Fibroblast of lung (primary cell): ENCODE measurements around the gene PFN3.

Experiments used
- EZH2 ChIP-seq: IDR thresholded peaks from 2 replicates; pipeline ENCODE4 v1.5.1; 2012; ENCODE audit warnings: low read length, control low read depth, mild to moderate bottlenecking; ENCODE audit errors: missing control alignments
- TF ChIP-seq, protein P1 (sequence below), 2 donors: IDR thresholded peaks in 1 of 2; conservative IDR thresholded peaks in 1 of 2; 1 replicate in 1 of 2; 2 replicates in 1 of 2; pipeline ENCODE4 v1.5.1; 2011 to 2012; ENCODE audit warnings: low read length in 2 of 2, control low read depth in 1 of 2, inconsistent platforms in 1 of 2, low read depth in 1 of 2, mild to moderate bottlenecking in 1 of 2

DNA sequence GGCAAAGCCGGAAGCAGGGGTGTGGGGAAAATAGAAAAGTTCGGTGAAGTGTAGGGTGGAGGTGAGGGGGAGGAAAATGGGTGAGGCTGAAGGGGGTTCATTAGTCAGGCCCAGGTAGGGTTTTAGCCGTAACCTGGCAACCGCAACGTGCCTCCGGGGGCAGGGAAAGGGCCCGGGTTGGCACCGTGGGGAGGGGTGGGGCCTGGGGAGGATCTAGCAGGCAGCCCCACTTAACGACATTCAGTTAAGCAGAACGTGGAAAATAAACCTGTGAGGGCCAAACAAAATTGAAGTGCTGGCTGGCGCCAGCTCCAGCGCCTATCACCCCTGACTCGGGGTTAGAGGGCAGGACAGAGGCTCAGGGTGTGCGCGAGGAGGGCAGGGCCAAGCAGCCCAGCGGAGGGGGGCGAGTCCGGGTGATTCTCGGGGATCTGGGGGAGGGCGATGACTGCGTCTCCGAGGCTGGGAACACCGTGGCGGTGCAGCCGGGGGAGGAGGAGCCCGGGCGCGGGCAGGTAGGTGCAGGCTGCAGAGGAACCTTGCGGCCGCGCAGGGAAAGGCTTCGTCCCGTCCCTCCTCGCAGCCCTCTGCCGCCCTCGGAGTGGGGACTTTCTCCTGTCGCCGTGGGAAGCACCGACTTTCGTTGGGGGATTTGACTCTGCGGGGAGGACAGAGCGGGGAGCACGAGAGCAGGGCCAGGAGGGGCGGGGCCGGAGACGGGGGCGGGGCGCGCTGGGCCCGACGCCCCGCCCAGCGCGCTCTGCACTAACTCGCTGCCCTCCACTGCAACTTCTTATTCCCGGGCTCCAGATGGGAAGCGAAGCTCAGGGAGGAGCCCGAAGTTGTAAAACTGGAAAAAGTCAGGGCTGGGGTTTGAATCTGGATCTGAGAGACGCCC is 37.6 kb downstream of the PFN3 start:
- TF ChIP-seq, protein P1, sequence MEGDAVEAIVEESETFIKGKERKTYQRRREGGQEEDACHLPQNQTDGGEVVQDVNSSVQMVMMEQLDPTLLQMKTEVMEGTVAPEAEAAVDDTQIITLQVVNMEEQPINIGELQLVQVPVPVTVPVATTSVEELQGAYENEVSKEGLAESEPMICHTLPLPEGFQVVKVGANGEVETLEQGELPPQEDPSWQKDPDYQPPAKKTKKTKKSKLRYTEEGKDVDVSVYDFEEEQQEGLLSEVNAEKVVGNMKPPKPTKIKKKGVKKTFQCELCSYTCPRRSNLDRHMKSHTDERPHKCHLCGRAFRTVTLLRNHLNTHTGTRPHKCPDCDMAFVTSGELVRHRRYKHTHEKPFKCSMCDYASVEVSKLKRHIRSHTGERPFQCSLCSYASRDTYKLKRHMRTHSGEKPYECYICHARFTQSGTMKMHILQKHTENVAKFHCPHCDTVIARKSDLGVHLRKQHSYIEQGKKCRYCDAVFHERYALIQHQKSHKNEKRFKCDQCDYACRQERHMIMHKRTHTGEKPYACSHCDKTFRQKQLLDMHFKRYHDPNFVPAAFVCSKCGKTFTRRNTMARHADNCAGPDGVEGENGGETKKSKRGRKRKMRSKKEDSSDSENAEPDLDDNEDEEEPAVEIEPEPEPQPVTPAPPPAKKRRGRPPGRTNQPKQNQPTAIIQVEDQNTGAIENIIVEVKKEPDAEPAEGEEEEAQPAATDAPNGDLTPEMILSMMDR (conservative IDR thresholded peaks at IDR 0.05 in 1 of 2, IDR thresholded peaks at IDR 0.05 in 1 of 2; ENCODE audit: low read depth in 1 of 2, low read length in 2 of 2) = no peak
- TF ChIP-seq EZH2 = no peak
